Measurements from ENCODE around the gene RALBP1.

RALBP1 gene

DNA sequence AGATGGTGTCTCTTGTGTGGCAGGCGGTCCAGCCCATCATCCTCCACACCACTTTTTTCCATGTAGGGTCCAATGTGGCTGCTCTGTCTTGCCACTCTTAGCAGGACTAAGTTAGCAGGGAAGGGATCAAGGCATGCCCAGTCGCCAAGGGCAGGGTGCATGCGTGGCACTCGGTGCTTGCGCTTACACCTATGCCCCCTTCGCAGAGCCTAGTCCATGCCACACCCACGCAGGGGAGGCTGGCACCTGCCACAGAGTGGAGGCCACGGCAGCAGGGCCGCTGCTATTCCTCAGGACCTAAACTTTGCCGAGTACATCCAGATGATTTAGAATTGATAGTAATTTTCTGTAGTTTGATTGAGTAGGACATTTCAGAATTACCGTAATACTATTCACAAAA lies 59.5 kb downstream of the RALBP1 start:
- in situ Hi-C loops (cut with HindIII; ENCODE audit: low pct_ligation_motif_present, low pct_unique_long_range_greater_than_20kb, low sequenced_read_pairs), result no loop called here
- DNase-seq, result no peak

DNA sequence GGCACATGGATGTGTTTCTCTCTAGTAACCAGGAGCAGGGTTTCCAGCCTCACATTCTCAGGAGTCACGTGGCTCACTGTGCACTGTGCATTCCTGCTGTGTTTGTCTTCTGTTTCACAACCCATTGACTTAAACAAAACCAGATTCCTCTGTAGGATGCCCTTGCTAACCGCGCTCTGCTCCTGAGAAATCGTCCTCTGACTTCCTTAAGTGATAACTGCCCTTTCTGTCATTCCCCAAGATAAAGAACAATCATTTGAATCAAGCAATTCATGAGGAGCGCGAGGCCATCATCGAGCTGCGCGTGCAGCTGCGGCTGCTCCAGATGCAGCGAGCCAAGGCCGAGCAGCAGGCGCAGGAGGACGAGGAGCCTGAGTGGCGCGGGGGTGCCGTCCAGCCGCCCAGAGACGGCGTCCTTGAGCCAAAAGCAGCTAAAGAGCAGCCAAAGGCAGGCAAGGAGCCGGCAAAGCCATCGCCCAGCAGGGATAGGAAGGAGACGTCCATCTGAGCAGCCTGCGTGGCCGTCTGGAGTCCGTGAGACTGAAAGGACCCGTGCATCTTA lies 60.2 kb downstream of the RALBP1 start:
- in situ Hi-C loops (cut with HindIII; ENCODE audit: low pct_ligation_motif_present, low pct_unique_long_range_greater_than_20kb, low sequenced_read_pairs), result no loop called here
- DNase-seq, result no peak

DNA sequence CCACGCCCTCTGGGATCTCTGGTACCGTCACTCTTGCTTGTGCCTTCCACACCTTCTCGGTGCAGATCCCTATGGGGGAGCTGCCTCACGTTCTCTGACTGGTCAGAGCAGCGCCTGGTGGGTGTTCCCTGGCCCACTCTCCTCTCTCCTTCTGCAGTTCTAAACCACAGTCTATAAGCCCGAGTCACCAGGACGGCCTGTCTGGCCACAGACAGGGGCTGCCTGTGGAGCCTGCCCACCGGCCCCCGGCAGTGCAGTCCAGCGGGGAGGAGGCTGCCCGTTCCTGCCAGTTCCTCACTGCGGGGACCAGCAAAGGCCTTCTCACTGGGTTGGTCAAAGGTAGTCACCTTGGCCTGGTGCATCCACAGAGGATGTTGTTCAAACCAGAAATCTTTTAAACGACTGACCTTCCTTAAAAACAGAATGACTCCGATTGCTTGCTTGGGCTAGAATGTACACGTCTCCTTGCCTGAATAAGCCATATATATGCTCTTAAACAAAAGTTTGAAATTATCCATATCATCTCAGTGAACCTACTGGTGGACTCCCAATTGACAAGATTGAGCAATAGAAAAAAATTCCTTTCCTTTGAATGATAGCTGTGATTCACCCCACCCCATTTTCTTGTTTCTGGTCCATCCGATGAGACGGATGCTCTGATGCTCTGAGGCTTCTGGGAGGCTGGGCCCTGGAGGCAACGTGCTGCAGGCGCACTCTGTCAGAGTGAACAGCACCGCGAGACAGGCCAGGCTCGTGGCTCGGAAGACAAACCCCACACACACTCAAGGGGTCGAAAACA lies 61.2 kb downstream of the RALBP1 start:
- in situ Hi-C loops (cut with HindIII; ENCODE audit: low pct_ligation_motif_present, low pct_unique_long_range_greater_than_20kb, low sequenced_read_pairs), result no loop called here
- no peak for DNase-seq

DNA sequence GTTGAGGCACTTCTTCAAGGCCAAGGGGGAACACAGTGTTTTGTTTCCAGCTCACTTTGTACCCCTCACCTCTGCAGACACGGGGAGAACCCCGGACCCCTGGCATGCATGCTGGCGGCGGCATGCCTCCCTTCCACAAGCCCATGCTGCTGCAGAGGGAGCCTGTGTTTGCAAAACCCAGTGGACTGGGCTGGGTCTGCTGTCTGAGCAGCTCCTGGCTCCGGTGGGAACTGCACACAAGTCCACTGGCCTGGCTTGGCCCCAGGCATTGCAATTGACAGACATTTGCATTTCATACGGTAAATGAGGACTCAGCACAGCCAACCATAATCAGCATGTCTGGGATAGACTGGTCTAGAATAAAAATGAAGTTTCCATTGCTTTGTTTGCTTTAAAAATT lies 62.4 kb downstream of the RALBP1 start:
- in situ Hi-C loops (cut with HindIII; ENCODE audit: low pct_ligation_motif_present, low pct_unique_long_range_greater_than_20kb, low sequenced_read_pairs), result no loop called here
- no peak for DNase-seq

DNA sequence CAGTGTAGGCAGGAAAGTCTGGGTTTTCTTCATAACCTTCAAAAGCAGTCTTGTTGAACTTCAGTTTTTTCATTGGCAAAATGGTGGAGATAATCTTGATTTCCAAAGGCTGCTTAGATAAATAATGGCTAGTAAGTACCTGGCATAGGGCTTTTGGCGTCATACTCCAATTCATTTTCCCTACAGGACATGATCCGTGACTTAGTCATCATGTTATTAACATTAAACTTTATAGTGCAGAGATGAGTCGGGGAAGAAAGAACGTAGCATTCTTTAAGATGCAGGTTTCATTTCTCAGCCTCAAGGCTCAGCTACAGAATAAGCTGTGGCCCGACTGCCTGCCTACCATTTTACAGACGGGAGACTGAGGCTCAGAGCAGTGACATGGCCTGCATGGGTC lies 64.0 kb downstream of the RALBP1 start:
- DNase-seq, result no peak
- in situ Hi-C loops (cut with HindIII; ENCODE audit: low pct_ligation_motif_present, low pct_unique_long_range_greater_than_20kb, low sequenced_read_pairs), result no loop called here

DNA sequence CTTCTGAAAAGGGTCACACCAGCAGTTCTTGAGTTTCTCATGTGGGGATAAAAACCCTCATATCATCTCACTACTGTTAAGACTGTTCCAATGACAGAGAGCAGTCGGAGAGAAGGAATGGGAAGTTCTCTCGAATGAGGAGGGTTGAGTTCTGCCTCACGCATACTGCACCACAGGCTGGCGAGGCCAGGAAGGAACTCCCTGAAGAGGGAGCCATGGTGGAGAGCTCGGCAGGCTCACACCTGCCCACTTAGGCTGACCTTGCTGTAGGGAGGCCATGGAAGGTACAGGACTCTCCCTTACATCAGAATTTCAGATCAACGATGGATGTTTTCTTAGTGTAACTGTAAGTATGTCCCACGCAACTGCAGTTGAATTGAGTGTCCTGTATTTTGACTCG lies 64.6 kb downstream of the RALBP1 start:
- no peak for DNase-seq
- in situ Hi-C loops (cut with HindIII; ENCODE audit: low pct_ligation_motif_present, low pct_unique_long_range_greater_than_20kb, low sequenced_read_pairs), result no loop called here

DNA sequence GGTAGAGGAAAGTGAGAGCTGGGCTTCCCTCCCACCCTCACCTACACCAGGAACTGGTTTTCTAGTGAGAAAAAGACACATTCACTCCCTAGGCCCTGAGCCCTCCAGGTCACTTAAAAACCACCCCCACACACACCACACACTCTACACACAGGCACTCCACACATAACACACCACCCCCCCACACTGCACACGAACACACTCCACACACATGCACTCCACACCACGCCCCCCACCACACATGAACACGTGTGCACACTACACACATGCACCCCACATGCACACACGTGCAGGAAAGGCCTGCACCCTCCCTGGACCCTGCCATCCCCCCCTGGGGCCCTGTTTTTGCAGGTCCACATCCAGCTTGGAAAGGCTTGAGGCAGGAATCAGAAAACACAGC lies 67.6 kb downstream of the RALBP1 start:
- in situ Hi-C loops (cut with HindIII; ENCODE audit: low pct_ligation_motif_present, low pct_unique_long_range_greater_than_20kb, low sequenced_read_pairs), result no loop called here

DNA sequence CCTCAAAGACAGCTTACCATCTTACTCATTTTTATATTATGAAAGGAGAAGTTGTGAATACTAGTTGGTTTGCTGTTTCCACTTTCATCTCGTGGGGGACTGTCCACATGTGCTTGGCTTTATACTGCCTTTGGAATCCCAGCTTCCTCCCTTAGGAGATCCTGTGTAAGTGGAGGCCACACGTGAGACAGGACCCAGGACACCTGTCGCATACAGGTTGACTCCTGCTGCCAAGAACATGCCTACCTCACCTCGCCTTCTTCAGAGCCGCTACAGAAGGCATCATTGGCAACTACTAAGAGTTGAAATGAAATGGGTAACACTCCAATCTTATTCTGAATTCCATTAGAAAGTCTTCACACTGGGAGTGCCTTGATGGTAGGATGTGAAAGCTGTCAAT lies 69.7 kb downstream of the RALBP1 start:
- in situ Hi-C loops (cut with HindIII; ENCODE audit: low pct_ligation_motif_present, low pct_unique_long_range_greater_than_20kb, low sequenced_read_pairs), result no loop called here
- no peak for DNase-seq

More for the DNA sequence above, 67.6 kb downstream of the RALBP1 start:
- no peak for DNase-seq

DNA sequence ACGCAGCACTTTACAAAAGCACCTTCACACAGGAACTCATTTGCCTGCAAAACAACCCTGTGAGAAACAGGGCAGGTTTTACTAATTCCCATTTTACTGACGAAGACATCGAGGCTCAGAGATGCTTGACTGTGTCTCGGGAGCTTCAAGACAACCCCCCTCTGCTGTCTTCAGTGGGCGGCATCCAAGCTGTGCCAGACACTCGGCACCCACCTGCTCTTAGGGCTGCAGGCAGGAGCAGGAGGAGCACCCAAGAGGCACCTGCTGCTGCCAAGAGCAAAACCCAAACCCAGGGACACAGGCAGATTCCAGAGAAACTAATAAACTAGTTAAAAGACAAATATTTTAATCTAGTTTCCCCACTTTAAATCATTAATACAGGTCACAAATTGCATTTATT lies 71.2 kb downstream of the RALBP1 start:
- in situ Hi-C loops (cut with HindIII; ENCODE audit: low pct_ligation_motif_present, low pct_unique_long_range_greater_than_20kb, low sequenced_read_pairs), result no loop called here
- DNase-seq, result no peak

DNA sequence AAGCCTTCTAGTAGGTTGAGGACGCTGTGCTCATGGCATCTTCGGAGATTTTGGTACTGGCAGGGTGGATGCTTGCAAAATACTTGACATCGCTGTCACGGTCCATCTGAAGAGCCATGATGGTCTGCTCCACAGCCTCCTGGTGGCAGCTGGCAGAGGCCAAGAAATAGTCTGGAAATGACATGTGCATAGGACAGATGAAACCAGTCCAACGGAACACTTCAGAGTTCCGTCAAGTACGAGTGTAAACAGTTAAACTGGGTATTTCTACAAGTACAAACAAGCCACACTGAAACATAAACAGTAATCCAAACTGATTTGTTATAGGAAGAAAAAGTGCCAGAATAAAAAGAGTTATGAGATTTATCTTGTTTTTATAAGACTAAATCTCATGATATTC lies 72.5 kb downstream of the RALBP1 start:
- in situ Hi-C loops (cut with HindIII; ENCODE audit: low pct_ligation_motif_present, low pct_unique_long_range_greater_than_20kb, low sequenced_read_pairs), result no loop called here
- DNase-seq, result no peak

DNA sequence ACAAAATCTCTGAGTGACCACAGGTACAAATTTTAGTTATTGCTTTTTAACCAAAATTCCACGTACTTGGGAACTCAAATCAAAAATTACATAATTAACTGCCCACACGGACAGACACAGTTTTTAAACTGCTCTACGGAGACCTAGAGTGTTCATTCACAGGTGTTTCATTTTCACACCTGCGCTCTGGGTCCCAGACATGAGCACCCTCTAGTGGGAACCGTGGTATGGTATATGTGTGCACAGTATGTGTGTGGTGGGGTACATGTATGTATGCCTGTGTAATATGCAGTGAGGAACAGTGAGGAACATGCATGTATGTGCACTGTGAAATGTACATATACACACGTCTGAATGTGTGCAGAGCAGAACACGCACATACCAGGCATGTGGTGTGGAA lies 74.1 kb downstream of the RALBP1 start:
- in situ Hi-C loops (cut with HindIII; ENCODE audit: low pct_ligation_motif_present, low pct_unique_long_range_greater_than_20kb, low sequenced_read_pairs), result no loop called here
- DNase-seq, result no peak

DNA sequence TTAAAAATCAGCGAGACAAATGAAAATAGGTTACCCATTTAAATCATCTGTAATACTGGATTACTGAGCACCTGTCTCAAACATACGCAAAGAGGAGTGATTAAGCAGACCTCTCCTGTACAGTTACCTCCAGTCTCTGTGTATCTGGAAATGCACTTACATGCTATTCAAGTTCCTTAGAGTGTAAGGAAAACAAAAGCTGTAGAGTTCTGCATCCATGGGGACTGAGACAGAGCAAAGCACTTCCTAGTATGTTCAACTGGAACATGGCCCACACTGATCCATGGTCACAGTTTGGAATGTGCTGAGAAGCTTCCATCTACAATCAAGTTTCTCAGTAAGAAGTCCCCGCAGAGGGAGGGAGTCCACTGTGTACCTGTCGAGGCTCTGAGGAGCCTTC lies 75.1 kb downstream of the RALBP1 start:
- no peak for DNase-seq
- in situ Hi-C loops (cut with HindIII; ENCODE audit: low pct_ligation_motif_present, low pct_unique_long_range_greater_than_20kb, low sequenced_read_pairs), result no loop called here

DNA sequence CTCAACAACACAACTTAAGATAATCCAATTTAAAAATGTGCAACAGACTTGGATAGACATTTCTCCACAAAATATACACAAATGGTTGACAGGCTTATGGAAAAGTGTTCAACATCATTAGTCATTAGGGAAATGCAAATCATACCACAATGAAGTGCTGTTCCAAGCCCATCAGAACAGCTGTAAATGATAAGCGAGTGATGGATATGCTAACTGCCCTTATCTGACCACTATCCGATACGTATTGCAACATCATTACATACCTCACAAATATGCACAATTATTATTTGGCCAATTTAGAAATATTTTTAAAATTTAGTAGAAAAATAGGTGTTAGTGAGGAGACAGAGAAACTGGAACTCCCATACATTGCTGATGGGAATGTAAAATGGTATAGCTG lies 76.9 kb downstream of the RALBP1 start:
- in situ Hi-C loops (cut with HindIII; ENCODE audit: low pct_ligation_motif_present, low pct_unique_long_range_greater_than_20kb, low sequenced_read_pairs), result no loop called here
- no peak for DNase-seq

DNA sequence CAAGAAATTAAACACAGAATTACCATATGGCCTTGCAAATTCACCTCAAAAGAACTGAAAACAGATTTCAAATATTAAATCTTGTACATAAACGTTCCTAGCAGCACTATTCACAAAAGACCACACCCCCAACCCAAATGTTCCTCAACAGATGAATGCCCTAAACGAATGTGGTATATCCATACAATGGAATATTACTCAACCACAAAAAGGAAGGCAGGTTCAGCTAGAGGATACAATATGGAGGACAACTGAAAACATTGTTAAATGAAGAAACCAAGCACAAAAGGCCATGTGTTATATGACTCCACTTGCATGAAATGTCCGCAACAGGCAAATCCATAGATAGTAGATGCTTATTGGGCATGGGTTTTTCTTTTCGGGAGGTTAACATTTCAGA lies 77.3 kb downstream of the RALBP1 start:
- DNase-seq, result no peak
- in situ Hi-C loops (cut with HindIII; ENCODE audit: low pct_ligation_motif_present, low pct_unique_long_range_greater_than_20kb, low sequenced_read_pairs), result no loop called here

DNA sequence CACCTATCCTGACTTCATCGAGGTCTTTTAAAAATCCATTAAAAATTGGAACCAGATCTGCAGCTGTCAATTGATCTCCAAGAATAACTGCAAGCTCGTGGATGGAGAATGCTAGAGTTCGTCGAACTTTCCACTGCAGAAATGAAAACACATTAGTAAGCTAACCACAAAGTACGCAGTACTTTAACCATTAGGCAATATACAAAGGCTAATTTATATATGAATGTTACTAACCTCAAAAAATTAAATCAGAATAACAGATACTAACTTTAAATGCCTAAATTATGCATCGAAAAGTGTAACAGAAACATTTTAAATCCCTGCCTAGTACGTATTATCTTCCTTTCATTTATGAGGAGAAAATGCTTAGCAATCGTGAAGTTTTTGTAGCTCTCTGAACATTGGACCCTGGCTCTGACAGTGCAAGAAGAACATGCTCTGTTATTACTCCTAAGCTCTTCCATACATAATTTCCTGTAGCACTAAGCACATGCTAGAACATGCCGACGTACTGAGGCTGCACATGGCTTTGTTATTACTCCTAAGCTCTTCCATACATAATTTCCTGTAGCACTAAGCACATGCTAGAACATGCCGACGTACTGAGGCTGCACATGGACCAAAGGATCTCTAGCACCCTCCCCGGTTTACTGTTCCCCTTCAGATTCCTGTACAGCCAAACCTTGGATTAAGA lies 82.1 kb downstream of the RALBP1 start:
- DNase-seq, result no peak
- in situ Hi-C loops (cut with HindIII; ENCODE audit: low pct_ligation_motif_present, low pct_unique_long_range_greater_than_20kb, low sequenced_read_pairs), result no loop called here

DNA sequence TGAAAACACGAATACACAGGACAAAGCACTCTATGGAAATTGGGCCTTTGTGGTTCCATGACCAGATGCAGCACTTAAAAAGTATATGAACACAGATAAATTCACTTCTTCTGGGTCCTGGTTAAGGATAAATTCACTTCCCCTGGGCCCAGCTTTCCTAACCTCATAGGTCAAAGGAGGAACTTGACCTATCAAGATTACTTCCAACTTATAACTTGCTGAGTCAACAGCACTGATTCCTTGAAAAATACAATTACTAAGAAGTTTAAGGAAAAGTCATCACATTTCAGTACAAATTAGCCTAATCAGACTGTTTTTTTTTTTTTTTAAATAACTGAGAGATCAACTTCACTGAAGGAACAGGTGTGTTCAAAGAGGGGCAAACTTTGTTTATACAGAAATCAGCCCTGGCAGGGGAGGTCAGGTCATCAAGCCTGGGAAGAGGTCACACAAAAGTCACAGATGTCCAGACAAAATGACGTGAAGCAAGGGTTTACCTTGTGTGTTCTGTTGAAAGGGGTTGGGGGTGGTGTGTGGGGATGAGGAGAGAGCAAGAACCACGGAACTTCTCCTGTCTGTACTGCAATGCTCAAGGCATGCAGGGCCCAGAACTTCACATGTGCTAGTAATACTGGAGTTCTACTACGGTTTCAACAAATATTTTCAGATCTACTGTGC lies 83.2 kb downstream of the RALBP1 start:
- in situ Hi-C loops (cut with HindIII; ENCODE audit: low pct_ligation_motif_present, low pct_unique_long_range_greater_than_20kb, low sequenced_read_pairs), result no loop called here
- DNase-seq, result no peak

DNA sequence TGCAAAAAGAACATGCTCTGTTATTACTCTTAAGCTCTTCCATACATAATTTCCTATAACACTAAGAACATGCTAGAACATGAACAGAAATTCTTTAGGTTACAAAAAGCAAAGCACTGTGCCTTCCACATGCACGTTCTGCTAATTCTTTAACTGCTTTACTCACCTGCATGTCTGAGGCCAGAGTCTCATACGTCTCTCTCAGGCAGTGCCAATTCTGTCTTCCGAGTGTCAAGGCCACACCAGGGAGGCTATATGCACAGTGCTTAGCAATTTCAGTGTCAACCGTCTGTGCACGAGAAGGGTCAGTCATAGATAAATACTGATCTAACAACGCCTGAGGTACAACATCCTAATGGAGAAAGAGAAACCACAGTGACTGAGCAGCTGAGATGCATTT lies 83.9 kb downstream of the RALBP1 start:
- in situ Hi-C loops (cut with HindIII; ENCODE audit: low pct_ligation_motif_present, low pct_unique_long_range_greater_than_20kb, low sequenced_read_pairs), result no loop called here
- DNase-seq, result no peak

DNA sequence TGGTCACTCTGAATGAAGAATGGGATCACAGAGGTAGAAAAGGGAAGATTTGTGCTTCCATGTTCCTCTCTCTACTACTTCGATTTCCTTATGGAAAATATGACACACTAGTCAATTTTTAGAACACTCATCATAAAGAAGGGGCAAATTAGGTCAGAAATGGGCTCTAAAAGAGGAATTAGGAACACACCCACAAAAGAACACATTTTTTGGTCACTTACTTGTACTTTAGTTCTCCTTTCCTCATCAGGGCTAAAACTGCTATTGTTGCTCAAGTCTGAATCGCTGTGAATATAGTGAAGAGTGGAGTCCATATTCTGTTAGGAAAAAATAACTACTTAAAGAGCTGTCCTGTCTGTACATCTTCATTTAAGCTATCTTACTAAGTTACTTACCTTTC lies 86.4 kb downstream of the RALBP1 start:
- DNase-seq, result no peak
- in situ Hi-C loops (cut with HindIII; ENCODE audit: low pct_ligation_motif_present, low pct_unique_long_range_greater_than_20kb, low sequenced_read_pairs), result no loop called here

DNA sequence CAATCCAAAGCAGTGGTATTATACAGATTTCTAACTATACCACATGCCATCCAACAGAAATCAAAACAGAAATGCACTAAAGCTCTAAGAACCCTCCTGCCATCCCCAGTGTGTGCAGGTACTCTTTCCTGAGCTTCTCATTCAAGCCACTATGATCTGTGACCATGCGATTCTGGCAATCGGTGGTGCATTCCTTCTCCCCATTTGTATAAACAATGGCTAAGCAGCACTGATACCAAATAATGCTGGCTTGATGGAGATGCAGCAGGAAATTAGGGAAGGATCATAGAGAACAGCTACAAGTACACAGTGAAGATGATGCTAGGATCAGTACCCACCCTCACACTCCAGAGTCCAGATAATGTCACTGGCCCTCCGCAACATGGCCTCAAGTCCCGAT lies 87.3 kb downstream of the RALBP1 start:
- DNase-seq, result no peak
- in situ Hi-C loops (cut with HindIII; ENCODE audit: low pct_ligation_motif_present, low pct_unique_long_range_greater_than_20kb, low sequenced_read_pairs), result no loop called here
